IgD-negative memory B cell (primary cell): ENCODE results near the gene CASP9. TPM values are rescaled to one million over a fixed set of nuclear protein-coding genes. Genes with fewer than 3 reads are reported as not detected.
"Not testable (repeated sequence)": the region's sequence is repeated elsewhere in the genome, so short reads cannot be mapped to it uniquely, and the experiment has no call there.

Source experiments
- H3K27ac Mint-ChIP-seq, 3 donors: one replicate each; pipeline ENCODE4 v1.8.0; 2020 to 2022; ENCODE audit warnings: mild to moderate bottlenecking in 3 of 3, mixed read lengths in 3 of 3, moderate library complexity in 1 of 3
- H3K27me3 Mint-ChIP-seq: one replicate; pipeline ENCODE4 v1.8.0; 2021; ENCODE audit warnings: mixed read lengths
- H3K36me3 Mint-ChIP-seq: one replicate; pipeline ENCODE4 v1.8.0; 2020; ENCODE audit warnings: mild to moderate bottlenecking, mixed read lengths
- H3K4me1 Mint-ChIP-seq, 3 donors: one replicate each; pipeline ENCODE4 v1.8.0; 2020 to 2022; ENCODE audit warnings: mixed read lengths in 3 of 3, mild to moderate bottlenecking in 1 of 3
- H3K4me3 Mint-ChIP-seq, 4 donors: one replicate each; pipeline ENCODE4 v1.8.0; 2020 to 2022; ENCODE audit warnings: mild to moderate bottlenecking in 4 of 4, mixed read lengths in 4 of 4, moderate library complexity in 3 of 4
- H3K9me3 Mint-ChIP-seq, 3 donors: one replicate each; pipeline ENCODE4 v1.8.0; 2020 to 2021; ENCODE audit warnings: mixed read lengths in 3 of 3, mild to moderate bottlenecking in 1 of 3
- polyA plus RNA-seq: library from polyadenylated mRNA; unstranded; fragments of 300-500 nt; fragmentation: Illumina TruSeq; gene quantifications from one replicate; pipeline ENCODE4 v1.2.3, GENCODE V29; 2021

CASP9 gene
- polyA plus RNA-seq, 1 donor from 2014 or later = 16.9 TPM

DNA sequence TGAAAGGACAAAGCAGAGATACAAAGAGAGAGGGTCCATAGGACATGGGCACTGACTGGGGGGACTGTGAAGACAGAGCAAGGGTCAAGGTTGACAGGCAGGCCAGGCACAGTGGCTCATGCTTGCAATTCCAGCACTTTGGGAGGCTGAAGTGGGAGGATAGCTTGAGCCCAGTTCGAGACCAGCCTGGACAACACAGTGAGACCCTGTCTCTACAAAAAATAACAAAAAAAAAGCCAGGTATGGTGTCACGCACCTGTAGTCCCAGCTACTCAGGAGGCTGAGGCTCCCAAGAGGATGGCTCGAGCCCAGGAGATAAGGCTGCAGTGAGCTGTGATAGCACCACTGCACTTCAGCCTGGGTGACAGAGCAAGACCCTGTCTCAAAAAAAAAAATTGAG, 4.4 kb downstream of the CASP9 start:
- H3K4me1 Mint-ChIP-seq = peaks cover 25 to 33% (median 30%) of the 10 kb centered on the region in 3 donors
- H3K4me3 Mint-ChIP-seq = peak overlapping the region in 1 of 4 donors; percentile 9

GRCh38 chr1:15515022-15515663, 8.9 kb downstream of the CASP9 start:
- peaks cover 9% of the 10 kb centered on the region for H3K36me3 Mint-ChIP-seq
- peak overlapping the region in 2 of 3 donors; percentile 23 to 89 for H3K27ac Mint-ChIP-seq
- no peaks in the 10 kb centered on the region for H3K27me3 Mint-ChIP-seq
- peaks cover 16 to 28% (median 27%) of the 10 kb centered on the region in 3 donors for H3K4me1 Mint-ChIP-seq
- peak overlapping the region in 1 of 4 donors; percentile 28 for H3K4me3 Mint-ChIP-seq
- H3K9me3 Mint-ChIP-seq = no peaks in the 10 kb centered on the region

More for the DNA sequence above, 4.4 kb downstream of the CASP9 start:
- Mint-ChIP-seq H3K27ac (no peak overlapping the region), H3K36me3 (peaks cover 2% of the 10 kb centered on the region), H3K27me3 (no peaks in the 10 kb centered on the region), H3K9me3 (no peaks in the 10 kb centered on the region)

- not testable (repeated sequence) for H3K9me3 Mint-ChIP-seq, H3K4me3 Mint-ChIP-seq, H3K27ac Mint-ChIP-seq, H3K27me3 Mint-ChIP-seq, H3K36me3 Mint-ChIP-seq
- H3K4me1 Mint-ChIP-seq = peaks cover 16 to 28% (median 27%) of the 10 kb centered on the region in 3 donors
These were observed 9.5 kb downstream of the CASP9 start for GRCh38 chr1:15514557-15514956.

DNA sequence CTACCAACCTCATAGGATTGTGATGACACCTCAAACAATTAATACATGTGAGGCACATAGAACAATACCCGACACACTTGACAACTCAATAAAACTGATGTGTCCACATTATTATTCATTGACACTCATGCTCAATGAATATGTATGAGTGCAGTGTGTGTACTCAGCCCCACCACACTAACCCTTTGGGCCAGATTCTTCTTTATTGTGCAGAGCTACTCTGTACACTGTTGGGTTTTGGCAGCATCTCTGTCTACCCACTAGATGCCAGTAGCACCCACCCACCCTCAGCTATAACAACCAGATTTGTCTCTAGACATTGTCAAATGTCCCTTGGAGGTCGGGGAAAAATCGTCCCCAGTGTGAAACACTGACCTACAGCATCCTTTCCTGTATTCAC, 10.1 kb downstream of the CASP9 start:
- Mint-ChIP-seq H3K4me1 (peaks cover 17 to 28% (median 26%) of the 10 kb centered on the region in 3 donors), H3K36me3 (peaks cover 10% of the 10 kb centered on the region), H3K9me3 (no peaks in the 10 kb centered on the region), H3K4me3 (no peak overlapping the region), H3K27ac (no peak overlapping the region), H3K27me3 (no peaks in the 10 kb centered on the region)

- Mint-ChIP-seq H3K36me3 (peaks cover 8% of the 10 kb centered on the region), H3K27me3 (no peaks in the 10 kb centered on the region), H3K4me1 (peaks cover 17 to 25% (median 25%) of the 10 kb centered on the region in 3 donors)
These were observed 10.8 kb downstream of the CASP9 start for GRCh38 chr1:15513192-15513591.

GRCh38 chr1:15510611-15511405, 13.2 kb downstream of the CASP9 start:
- Mint-ChIP-seq H3K27ac (no peak overlapping the region), H3K4me1 (peaks cover 11 to 19% (median 18%) of the 10 kb centered on the region in 3 donors), H3K9me3 (no peaks in the 10 kb centered on the region), H3K4me3 (peak overlapping the region in 1 of 4 donors; percentile 43), H3K36me3 (peaks cover 8% of the 10 kb centered on the region), H3K27me3 (no peaks in the 10 kb centered on the region)

More at GRCh38 chr1:15513192-15513591, 10.8 kb downstream of the CASP9 start:
- H3K27ac Mint-ChIP-seq = no peak overlapping the region
- H3K4me3 Mint-ChIP-seq = no peak overlapping the region
- no peaks in the 10 kb centered on the region for H3K9me3 Mint-ChIP-seq

- Mint-ChIP-seq H3K9me3 (no peaks in the 10 kb centered on the region), H3K4me1 (peaks cover 3 to 12% (median 10%) of the 10 kb centered on the region in 3 donors), H3K27me3 (no peaks in the 10 kb centered on the region), H3K27ac (no peak overlapping the region), H3K36me3 (peaks cover 8% of the 10 kb centered on the region), H3K4me3 (no peak overlapping the region)
These were observed 14.4 kb downstream of the CASP9 start for GRCh38 chr1:15509586-15509985.

DNA sequence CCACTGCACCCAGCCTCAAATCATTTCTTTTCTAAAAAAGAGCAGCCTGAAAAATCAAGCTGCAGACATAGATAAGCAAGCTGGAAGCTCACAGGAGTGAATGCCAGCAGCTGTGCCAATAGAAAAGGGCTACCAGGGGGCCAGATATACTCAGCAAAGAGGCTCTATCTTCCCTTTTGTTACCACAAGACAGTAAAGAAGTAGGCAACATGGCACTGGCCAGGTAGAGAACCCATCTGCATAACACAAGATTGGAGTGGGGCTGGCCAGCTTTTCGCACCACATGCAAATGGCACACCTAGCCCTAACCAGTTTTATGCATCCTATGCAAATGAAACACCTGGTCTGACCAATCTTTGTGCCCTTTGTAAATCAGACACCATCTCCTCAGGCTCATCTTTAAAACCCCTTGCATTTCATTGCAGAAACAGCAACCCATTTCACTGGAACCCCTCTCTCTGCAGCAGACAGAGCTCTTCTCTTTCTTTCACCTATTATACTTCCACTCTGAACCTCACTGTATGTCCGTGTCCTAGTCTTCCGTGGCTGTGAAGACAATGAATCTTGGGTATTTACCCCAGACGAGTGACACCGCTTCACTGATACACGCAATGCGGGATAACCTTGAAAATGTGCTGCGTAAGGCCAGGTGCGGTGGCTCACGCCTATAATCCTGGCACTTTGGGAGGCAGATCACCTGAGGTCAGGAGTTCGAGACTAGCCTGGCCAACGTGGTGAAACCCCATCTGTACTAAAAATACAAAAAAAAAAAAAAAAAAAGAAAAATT, 15.1 kb downstream of the CASP9 start:
- Mint-ChIP-seq H3K4me3 (no peak overlapping the region), H3K9me3 (no peaks in the 10 kb centered on the region), H3K4me1 (peaks cover 3 to 10% (median 9%) of the 10 kb centered on the region in 3 donors), H3K27me3 (no peaks in the 10 kb centered on the region), H3K27ac (no peak overlapping the region), H3K36me3 (peaks cover 8% of the 10 kb centered on the region)

DNA sequence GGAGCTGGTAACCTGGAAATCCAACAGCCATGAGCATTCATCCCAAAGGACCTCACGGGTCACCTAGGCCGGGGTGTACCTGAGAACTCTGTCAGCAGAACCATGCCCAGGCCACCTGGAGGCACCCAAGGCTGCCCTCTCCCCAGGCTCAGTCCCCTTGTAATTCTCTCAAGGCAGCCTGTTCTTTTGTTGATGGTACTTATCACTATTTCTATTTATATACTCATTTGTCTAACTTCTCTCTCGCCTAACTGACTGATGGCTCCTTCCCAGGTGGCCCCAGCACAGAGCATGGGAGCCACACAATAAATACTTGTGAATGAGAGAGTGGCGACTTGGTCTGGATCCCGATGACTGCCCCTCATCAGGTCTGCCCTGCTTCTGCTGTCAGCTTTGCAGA, 16.7 kb downstream of the CASP9 start:
- H3K27ac Mint-ChIP-seq = no peak overlapping the region
- no peaks in the 10 kb centered on the region for H3K27me3 Mint-ChIP-seq
- peaks cover 8% of the 10 kb centered on the region for H3K36me3 Mint-ChIP-seq
- no peaks in the 10 kb centered on the region for H3K9me3 Mint-ChIP-seq
- H3K4me1 Mint-ChIP-seq = peaks cover 3 to 10% (median 9%) of the 10 kb centered on the region in 3 donors
- no peak overlapping the region for H3K4me3 Mint-ChIP-seq

DNA sequence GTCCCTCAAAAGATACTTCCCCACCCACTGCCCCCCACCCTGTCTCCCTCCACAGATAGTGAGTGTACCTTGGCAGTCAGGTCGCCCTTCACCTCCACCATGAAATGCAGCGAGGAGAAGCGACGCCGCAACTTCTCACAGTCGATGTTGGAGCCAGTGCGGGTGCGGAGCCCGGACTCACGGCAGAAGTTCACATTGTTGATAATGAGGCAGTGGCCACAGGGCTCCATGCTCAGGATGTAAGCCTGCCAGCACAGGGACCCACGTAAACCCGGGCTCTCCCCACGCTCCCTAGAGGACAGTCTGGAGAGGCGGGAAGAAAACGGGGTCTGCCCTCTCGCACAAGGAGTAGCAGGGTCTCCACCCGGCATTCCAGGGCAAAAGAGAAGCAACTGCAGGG, 17.2 kb downstream of the CASP9 start:
- Mint-ChIP-seq H3K4me3 (no peak overlapping the region), H3K36me3 (peaks cover 8% of the 10 kb centered on the region), H3K27me3 (no peaks in the 10 kb centered on the region), H3K27ac (no peak overlapping the region), H3K4me1 (peaks cover 3 to 10% (median 9%) of the 10 kb centered on the region in 3 donors), H3K9me3 (no peaks in the 10 kb centered on the region)

DNA sequence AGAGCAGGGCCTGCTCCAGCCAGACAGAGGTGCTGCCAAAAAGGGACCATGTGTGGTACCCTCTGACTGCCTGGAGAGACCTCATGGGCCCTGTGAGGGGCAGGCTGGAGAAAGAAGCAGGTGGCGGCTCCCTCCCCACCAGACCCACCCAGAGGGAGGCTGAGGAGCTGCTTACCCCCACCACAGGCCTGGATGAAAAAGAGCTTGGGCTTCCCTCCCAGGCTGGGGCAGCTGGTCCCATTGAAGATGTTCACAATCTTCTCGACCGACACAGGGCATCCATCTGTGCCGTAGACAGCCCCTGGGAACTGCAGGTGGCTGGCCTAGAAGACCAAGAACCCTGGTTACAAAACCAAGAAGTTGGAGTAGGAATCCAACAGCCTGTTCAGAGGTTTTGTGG, 19.6 kb downstream of the CASP9 start:
- Mint-ChIP-seq H3K36me3 (peaks cover 2% of the 10 kb centered on the region), H3K27me3 (no peaks in the 10 kb centered on the region), H3K4me3 (no peak overlapping the region), H3K27ac (peak overlapping the region in 1 of 3 donors; percentile 31), H3K9me3 (no peaks in the 10 kb centered on the region), H3K4me1 (peaks cover 1 to 6% (median 4%) of the 10 kb centered on the region in 3 donors)

- Mint-ChIP-seq H3K27me3 (no peaks in the 10 kb centered on the region), H3K9me3 (no peaks in the 10 kb centered on the region), H3K4me1 (no peaks in the 10 kb centered on the region), H3K36me3 (peaks cover 10% of the 10 kb centered on the region), H3K27ac (no peak overlapping the region), H3K4me3 (no peak overlapping the region)
These were observed 22.6 kb downstream of the CASP9 start for GRCh38 chr1:15501208-15502032.

DNA sequence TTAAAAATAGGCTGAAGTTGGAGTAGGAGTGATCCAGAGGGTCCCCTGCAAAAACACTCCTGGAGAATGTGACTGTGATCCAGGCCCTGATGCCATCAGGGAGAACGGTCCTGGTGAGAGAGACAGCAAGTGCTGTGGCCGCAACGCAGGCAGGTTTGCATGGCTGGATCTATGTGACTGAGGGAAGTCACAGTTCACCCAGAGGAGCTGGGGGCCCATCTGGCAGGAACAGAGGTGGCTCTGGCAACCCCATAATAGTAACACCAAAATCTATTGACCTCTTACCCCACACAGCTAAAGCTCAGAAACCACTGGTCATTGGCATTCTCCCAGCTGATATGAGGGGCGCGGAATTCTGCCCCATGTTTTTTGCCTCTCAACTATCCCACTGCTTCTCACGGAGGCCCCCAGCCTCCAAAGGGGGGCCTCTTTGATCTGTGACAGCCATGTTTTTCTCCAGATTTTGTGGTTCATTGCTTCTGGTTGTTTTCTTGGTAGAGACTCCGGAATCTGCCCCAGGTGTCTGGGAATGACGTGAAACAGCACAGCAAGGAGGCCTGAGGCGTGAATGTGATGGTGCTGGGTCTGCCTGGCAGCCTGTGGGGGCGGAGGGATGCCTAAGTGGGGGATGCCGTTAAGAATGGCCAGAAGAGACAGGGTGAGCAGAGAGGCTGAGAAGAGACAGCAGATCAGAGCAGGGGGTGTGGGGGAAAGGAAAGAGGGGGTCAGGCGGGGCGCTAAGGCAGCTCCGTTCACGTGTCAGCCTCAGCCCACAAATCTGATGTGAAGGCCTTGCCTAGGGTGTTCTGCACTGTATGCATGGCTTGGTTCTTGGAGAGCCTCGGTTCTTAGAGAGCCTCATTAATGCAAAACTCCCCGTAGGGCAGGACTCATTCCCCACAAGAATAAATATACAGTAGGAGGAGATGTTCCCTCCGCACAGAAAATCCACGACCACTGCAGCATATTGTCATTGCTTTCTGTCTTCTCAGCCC, 23.5 kb downstream of the CASP9 start:
- Mint-ChIP-seq H3K4me1 (no peaks in the 10 kb centered on the region), H3K27ac (no peak overlapping the region), H3K9me3 (no peaks in the 10 kb centered on the region)

More for the DNA sequence above, 23.5 kb downstream of the CASP9 start:
- Mint-ChIP-seq H3K4me3 (no peak overlapping the region), H3K27me3 (no peaks in the 10 kb centered on the region), H3K36me3 (peaks cover 12% of the 10 kb centered on the region)
